ENCODE data around the gene SIX4.

GRCh38 chr14:60768602-60769001, 44.5 kb upstream of the SIX4 start:
- TF ChIP-seq EP300 (IDR thresholded peaks at IDR 0.05), result no peak
- TF ChIP-seq POLR2AphosphoS5 (IDR thresholded peaks at IDR 0.05), result no peak

Measured in stomach (tissue), 4 donors.